Smooth muscle cell of the umbilical artery (primary cell): Measurements from ENCODE around the gene SLC12A4. TPM values are rescaled to one million over a fixed set of nuclear protein-coding genes. Genes with fewer than 3 reads are reported as not detected.

ENCODE experiments used
- total RNA-seq: library from RNA; depleted of rRNA; stranded (reverse); fragments of >200 nt; gene quantifications from 2 replicates; pipeline ENCODE4 v1.2.3, GENCODE V29; 2014

The SLC12A4 gene
- total RNA-seq, result 119 and 195 TPM in 2 replicates

DNA sequence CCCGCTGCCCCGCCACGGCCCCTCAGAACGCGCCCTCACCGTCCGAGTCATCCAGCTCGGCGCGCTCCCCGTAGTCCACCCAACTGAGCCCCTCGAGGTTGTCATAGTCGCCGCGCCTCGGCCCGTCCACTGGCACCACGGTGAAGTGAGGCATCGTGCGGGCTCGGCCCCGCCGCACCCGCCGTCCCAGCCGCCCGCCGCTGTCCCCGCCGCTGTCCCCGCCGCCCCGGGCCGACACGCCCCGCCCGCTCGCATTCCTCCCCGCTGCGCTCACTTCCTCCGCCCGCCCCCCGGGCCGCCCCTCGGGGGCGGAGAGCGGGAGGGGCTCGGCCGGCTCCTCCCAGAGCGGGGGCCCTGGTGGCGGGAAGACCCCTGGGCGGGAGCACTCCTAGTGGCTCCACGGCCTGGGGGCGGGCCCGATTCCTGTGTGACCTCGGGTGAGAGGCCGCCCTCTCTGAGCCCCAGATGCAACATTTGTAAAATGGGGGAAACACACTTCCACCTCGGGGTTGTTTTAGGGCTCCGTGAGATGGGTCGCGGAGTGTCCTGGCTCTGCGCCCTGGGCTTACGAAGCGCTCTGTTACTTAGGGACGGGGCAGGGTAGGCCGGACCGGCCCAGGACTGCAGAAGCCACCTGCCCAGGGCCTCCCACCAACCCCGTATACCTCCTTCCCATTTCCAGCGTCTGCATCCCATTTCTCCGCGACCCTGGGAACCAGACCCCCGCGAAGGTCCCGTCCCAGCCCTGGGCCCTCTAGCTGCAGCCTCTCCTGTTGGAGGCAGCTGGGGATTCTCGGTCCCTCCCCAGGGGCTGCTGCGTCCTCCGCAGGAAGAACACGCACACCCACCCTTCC, at the start of gene SLC12A4:
TSS of gene SLC12A4 (minus strand) at position 238 of the 854 bp plus-strand sequence. CDS start at position 154, 84 bp downstream.

DNA sequence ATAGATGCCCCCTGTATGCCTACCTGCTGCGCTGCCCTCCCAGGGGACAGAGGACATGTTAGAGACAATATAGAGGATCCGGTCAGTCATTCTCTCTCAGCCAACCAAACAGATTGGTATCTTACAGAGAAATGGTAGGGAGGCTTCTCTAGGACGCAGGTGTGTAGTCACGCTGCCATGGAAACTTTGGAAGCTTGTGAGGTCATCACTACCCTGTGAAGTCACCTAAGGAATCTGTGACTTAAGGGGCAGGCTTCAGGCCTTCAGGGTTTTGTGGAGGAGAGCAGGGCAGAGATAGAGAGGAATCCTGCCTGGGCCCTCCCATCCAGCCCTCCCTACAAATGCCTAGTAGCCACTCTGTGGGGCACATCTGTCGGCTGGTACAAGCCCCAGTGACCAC, 47.2 kb upstream of the SLC12A4 start, which contains the start of gene DPEP2NB:
TSS of gene DPEP2NB (minus strand) at position 231 of the 400 bp plus-strand sequence. CDS start at position 90, 141 bp downstream.

DNA sequence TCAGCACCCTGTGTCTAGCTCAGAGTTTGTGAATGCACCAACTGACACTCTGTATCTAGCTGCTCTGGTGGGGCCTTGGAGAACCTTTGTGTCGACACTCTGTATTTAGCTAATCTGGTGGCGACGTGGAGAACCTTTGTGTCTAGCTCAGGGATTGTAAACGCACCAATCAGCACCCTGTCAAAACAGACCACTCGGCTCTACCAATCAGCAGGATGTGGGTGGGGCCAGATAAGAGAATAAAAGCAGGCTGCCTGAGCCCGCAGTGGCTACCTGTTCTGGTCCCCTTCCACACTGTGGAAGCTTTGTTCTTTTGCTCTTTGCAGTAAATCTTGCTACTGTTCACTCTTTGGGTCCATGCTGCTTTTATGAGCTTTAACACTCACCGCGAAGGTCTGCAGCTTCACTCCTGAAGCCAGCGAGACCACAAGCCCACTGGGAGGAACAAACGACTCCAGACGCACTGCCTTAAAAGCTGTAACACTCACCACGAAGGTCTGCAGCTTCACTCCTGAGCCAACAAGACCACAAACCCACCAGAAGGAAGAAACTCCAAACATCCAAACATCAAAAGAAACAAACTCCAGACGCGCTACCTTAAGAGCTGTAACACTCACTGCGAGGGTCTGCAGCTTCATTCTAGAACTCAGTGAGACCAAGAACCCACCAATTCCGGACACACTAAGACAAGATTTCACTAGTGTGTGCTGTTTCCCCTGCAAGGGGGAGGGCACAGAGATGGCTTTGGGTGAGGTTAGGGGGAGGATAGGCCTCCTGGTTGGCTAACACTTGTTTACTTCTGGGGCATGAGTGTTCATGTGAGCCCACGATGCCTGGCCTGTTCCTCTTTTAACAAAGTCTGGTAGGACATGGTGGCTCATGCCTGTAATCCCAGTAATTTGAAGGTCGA, 30.6 kb upstream of the SLC12A4 start, which contains the start of gene DPEP2:
TSS of gene DPEP2 (minus strand) at position 706 of the 910 bp plus-strand sequence. CDS start 6,272 bp downstream, outside the sequence.

DNA sequence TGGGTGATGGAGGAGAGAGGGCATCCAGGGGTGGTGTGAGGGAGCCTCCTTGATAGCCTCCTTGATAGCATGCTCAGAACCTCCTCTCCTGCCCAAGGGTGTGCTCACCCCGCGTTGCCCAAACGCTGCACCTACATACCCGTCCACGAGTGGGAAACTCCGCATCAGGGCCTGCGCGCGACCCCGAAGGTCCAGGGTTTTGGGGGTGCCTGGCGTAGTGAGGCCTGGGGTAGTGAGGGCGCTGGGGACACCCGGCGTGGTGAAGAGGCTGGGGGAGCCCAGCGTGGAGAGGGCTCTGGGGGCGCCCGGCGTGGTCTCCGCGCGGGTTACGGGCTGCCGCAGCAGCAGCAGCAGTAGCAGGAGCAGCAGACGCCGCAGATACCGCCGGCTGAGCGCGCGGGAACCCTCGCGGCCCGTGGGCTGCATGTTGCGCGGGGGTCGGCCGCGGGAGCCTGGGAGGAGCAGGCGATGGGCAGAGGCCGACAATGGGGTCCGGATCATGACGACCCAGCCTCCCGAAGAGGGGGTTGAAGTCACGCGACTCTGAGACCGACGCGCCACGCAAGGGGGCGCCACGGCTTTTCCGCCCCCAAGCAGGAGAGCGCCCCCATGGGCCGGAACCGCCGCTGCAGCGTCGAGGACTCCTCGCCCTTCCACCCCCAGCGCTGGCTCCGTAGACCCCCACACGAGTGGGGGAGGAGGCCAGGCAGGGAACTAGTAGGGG, 11.7 kb upstream of the SLC12A4 start, which contains the start of gene DPEP3:
TSS of gene DPEP3 (minus strand) at position 545 of the 724 bp plus-strand sequence. CDS start at position 426, 119 bp downstream.

DNA sequence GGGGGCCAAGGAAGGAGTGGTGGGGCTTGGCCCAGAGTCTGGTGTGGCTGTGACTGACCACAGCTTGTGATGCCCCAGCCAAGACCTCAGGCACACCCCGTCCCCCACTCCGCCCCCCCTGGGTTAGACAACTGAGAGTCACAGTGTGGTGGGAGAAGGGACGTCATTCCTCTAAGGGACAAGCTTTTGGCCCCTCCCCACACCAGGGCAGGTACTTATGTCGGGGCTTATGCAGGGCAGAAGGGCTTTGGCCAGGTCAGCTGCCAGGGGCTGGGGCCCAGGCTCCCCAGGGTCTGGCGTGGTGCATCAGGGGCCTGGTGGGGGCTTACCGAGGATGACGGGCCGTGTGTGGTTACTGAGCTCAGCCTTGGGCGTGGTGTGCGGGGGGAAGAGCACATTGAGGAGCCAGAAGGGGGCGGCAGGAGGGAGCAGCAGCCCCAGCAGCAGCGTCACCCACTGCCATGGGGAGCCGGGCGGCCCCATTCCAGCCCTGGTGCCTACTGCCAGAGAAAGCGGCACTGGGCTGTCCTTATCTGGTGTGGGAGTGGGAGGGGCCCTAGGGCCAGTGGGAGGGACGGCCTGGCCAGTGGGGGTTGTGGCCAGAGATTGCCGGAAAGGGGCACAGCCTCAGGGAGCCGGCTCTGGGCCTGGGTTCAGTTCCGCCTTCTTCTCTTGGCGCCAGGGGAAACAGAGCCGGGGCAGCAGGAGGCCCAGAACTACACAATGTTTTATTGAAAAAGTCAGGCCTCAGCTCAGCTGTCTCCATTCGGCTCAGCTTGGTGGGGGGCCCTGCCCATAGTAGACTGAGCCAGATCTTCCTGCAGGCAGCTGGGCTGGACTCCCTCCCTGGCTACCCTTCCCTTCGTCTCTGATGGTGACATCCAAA, 24.6 kb downstream of the SLC12A4 start, which contains the start of gene LCAT:
TSS of gene LCAT (minus strand) at position 502 of the 886 bp plus-strand sequence. CDS start at position 483, 19 bp downstream.

DNA sequence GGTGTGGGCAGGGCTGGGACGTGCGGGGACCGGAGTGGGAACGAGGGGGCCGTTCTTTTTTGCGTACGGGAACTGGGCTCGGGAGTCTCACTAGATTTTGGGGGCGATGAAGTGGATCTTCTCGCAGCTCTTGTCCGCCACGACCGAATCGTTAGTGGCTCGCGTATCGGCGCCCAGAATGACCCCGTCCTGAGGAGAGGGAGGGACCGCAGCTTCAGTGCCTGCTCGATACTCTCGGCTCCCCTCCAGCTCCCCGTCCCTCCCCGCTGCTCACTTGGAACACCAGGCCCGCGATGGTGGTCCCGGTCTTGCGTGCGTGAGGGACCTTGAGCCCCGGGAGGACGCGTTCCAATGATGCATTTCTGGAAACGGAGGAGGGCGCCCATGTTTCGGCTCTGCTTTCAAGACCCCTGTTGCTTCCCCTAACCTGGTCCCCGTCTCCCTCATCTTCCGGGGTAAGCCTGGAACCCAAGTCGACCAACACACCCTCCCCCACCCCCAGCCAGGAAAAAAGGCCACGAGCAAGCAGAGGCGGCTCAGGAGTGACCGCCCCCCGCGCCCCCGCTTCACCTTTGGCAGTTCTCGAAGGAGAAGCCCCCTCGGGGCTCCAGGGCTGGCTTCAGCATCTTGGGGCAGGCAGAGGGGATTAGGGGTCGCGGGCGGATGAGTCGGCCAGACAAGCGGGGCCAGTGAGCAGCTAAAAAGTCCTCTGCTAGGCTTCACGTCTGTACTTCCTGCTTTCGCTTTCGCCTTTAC, 32.1 kb downstream of the SLC12A4 start, which contains the start of gene PSMB10:
TSS of gene PSMB10 (minus strand) at position 727 of the 756 bp plus-strand sequence. CDS start at position 626, 101 bp downstream.

DNA sequence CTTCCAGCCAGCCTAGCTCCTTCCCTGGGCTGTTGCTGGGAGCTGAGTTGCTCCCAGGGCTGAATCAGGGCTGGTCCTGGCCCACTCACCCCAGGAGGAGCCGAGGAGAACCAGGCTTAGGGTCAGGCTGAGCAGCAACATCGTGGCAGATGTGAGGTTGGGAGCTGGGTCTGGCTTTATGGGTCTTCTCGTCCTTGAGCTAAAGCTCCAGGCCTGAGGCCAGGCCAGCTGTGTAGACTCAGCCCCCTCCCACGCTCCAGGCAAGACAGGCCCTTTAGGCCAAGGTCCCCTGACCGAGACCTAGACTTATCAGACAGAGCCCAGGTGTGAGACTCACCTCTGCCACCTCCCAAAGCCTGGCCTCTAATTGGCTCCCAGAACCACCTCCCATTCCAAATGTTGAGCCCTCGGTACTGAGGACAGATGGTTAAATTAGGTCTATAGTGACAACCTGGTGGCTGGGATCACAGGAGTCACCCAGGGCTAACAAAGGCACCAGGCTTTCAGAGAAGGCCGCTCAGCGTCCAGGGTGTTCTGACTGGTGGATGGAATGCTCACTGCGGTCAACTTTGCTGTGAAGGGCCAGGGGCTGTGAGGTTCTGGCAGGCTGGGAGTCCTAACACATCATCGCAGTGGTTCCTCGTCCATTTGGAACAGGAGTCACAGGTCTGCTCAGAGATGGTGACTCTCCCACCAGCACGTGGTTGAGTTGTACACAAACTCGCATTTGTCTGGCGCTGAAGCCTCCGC, 36.5 kb downstream of the SLC12A4 start, which contains the start of gene CTRL:
TSS of gene CTRL (minus strand) at position 151 of the 750 bp plus-strand sequence. CDS start at position 141, 10 bp downstream.

Other genes with a start within 250 kb of the SLC12A4 start
- 12.5 and 20.3 TPM in 2 replicates for gene GFOD2, start 249.3 kb downstream of the SLC12A4 start, total RNA-seq
- 3.9 and 7.1 TPM in 2 replicates for gene RANBP10, start 162.1 kb downstream of the SLC12A4 start, total RNA-seq
- 0.32 and 1.5 TPM in 2 replicates for gene TSNAXIP1, start 161.7 kb downstream of the SLC12A4 start, total RNA-seq
- 31.1 and 35.3 TPM in 2 replicates for gene THAP11, start 126.3 kb downstream of the SLC12A4 start, total RNA-seq
- gene NUTF2, start 121.7 kb downstream of the SLC12A4 start, total RNA-seq, result 73.9 and 178 TPM in 2 replicates
- 19.9 and 29.6 TPM in 2 replicates for gene CENPT, start 120.9 kb downstream of the SLC12A4 start, total RNA-seq
- 46.9 and 83.3 TPM in 2 replicates for gene EDC4, start 95.6 kb downstream of the SLC12A4 start, total RNA-seq
- not detected in 2 replicates for gene NRN1L, start 83.8 kb downstream of the SLC12A4 start, total RNA-seq
- gene PSKH1, start 75.4 kb downstream of the SLC12A4 start, total RNA-seq, result 27.6 and 28.9 TPM in 2 replicates
- gene CTRL, start 36.8 kb downstream of the SLC12A4 start, total RNA-seq, result under 0.01 and 0.51 TPM in 2 replicates
- 22.0 and 46.3 TPM in 2 replicates for gene PSMB10, start 31.8 kb downstream of the SLC12A4 start, total RNA-seq
- gene LCAT, start 24.5 kb downstream of the SLC12A4 start, total RNA-seq, result 6.5 and 10.4 TPM in 2 replicates
- not detected in 2 replicates for gene DPEP3, start 11.9 kb upstream of the SLC12A4 start, total RNA-seq
- not detected in 2 replicates for gene DPEP2, start 30.8 kb upstream of the SLC12A4 start, total RNA-seq
- gene DPEP2NB, start 47.3 kb upstream of the SLC12A4 start, total RNA-seq, result not detected in 2 replicates
- 7.3 and 8.3 TPM in 2 replicates for gene DDX28, start 54.6 kb upstream of the SLC12A4 start, total RNA-seq
- 12.5 and 21.1 TPM in 2 replicates for gene DUS2, start 54.6 kb upstream of the SLC12A4 start, total RNA-seq
- 8.3 and 12.4 TPM in 2 replicates for gene NFATC3, start 116.7 kb upstream of the SLC12A4 start, total RNA-seq